HEK293 (cell line): ENCODE data around the gene IGSF3.

Source experiments
- CTCF ChIA-PET: fragments of 350-600 bp; formaldehyde crosslinking; extraction: SDS; loops from one replicate; lab custom pipeline; 2021; ENCODE audit warnings: antibody characterized with exemption; lab: Yijun Ruan, JAX
- POLR2A ChIA-PET: fragments of 300-600 bp; formaldehyde crosslinking; extraction: SDS; loops from one replicate; lab custom pipeline; 2020; ENCODE audit warnings: antibody characterized with exemption, inconsistent platforms; lab: Yijun Ruan, JAX
- H3K27ac ChIP-seq: fragments of 200-500 bp; sonication (Bioruptor generic); 2 replicates; pipeline ENCODE4 v1.5.1; 2014; ENCODE audit warnings: low read depth, low read length, control low read depth, inconsistent platforms; ENCODE audit errors: extremely low read depth
- H3K36me3 ChIP-seq, 2 experiments: fragments of 200-500 bp in 1 of 2; sonication (Bioruptor generic) in 1 of 2; 1 replicate in 1 of 2; 2 replicates in 1 of 2; pipeline ENCODE4 v1.5.1; 2014 to 2017; ENCODE audit warnings: inconsistent platforms in 2 of 2, low read length in 2 of 2; ENCODE audit not compliant: control insufficient read depth in 2 of 2, insufficient read depth in 1 of 2
- H3K4me1 ChIP-seq: fragments of 200-500 bp; sonication (Bioruptor generic); 2 replicates; pipeline ENCODE4 v1.5.1; 2014; ENCODE audit warnings: mild to moderate bottlenecking, low read length, inconsistent platforms; ENCODE audit not compliant: control insufficient read depth, insufficient read depth
- H3K4me3 ChIP-seq: 2 replicates; pipeline ENCODE4 v1.5.1; 2011; ENCODE audit warnings: low read depth, mild to moderate bottlenecking, control low read depth, low read length, moderate library complexity
- H3K9me3 ChIP-seq: fragments of 200-500 bp; sonication (Bioruptor generic); 2 replicates; pipeline ENCODE4 v1.5.1; 2014; ENCODE audit warnings: low read depth, low read length, inconsistent platforms; ENCODE audit not compliant: control insufficient read depth, insufficient read depth
- GLI4 ChIP-seq: fragments of 450-650 bp; formaldehyde crosslinking; IDR thresholded peaks from 2 replicates; pipeline ENCODE4 v1.5.1; 2016; ENCODE audit warnings: missing biosample characterization, missing genetic modification characterization
- KLF8 ChIP-seq: fragments of 450-650 bp; formaldehyde crosslinking; IDR thresholded peaks from 2 replicates; pipeline ENCODE4 v1.5.1; 2016; ENCODE audit warnings: missing biosample characterization, missing genetic modification characterization
- PRDM1 ChIP-seq: fragments of 450-650 bp; formaldehyde crosslinking; IDR thresholded peaks from 2 replicates; pipeline ENCODE4; 2016; ENCODE audit warnings: missing biosample characterization, missing genetic modification characterization
- SETDB1 ChIP-seq: IDR thresholded peaks from one replicate; pipeline ENCODE4 v1.6.1; 2017; ENCODE audit warnings: mild to moderate bottlenecking, low read length, moderate library complexity, mixed read lengths; ENCODE audit not compliant: insufficient read length
- SP3 ChIP-seq: fragments of 450-650 bp; formaldehyde crosslinking; IDR thresholded peaks from 2 replicates; pipeline ENCODE4 v1.5.1; 2016; ENCODE audit warnings: missing biosample characterization, missing genetic modification characterization
- WT1 ChIP-seq: fragments of 450-650 bp; formaldehyde crosslinking; IDR thresholded peaks from 2 replicates; pipeline ENCODE4 v1.5.1; 2016; ENCODE audit warnings: missing biosample characterization, missing genetic modification characterization
- YY2 ChIP-seq: fragments of 450-650 bp; formaldehyde crosslinking; IDR thresholded peaks from 2 replicates; pipeline ENCODE4 v1.5.1; 2016; ENCODE audit warnings: missing biosample characterization, missing genetic modification characterization
- ZBTB1 ChIP-seq: fragments of 450-650 bp; formaldehyde crosslinking; IDR thresholded peaks from 2 replicates; pipeline ENCODE4 v1.5.1; 2016; ENCODE audit warnings: missing biosample characterization, missing genetic modification characterization
- ZBTB21 ChIP-seq: fragments of 450-650 bp; formaldehyde crosslinking; IDR thresholded peaks from 2 replicates; pipeline ENCODE4 v1.5.1; 2017; ENCODE audit warnings: missing biosample characterization, missing genetic modification characterization
- ZNF121 ChIP-seq: fragments of 450-650 bp; formaldehyde crosslinking; IDR thresholded peaks from 2 replicates; pipeline ENCODE4 v1.5.1; 2016; ENCODE audit warnings: missing biosample characterization, missing genetic modification characterization
- ZNF132 ChIP-seq: fragments of 450-650 bp; formaldehyde crosslinking; IDR thresholded peaks from 2 replicates; pipeline ENCODE4 v1.5.1; 2017; ENCODE audit warnings: missing biosample characterization, missing genetic modification characterization, borderline replicate concordance
- ZNF184 ChIP-seq: fragments of 450-650 bp; IDR thresholded peaks from 2 replicates; pipeline ENCODE4 v1.5.1; 2018; ENCODE audit warnings: missing biosample characterization, mild to moderate bottlenecking, missing genetic modification characterization
- ZNF223 ChIP-seq: fragments of 450-650 bp; formaldehyde crosslinking; IDR thresholded peaks from 2 replicates; pipeline ENCODE4 v1.5.1; 2016; ENCODE audit warnings: missing biosample characterization, missing genetic modification characterization
- ZNF324 ChIP-seq: fragments of 450-650 bp; formaldehyde crosslinking; IDR thresholded peaks from 2 replicates; pipeline ENCODE4 v1.5.1; 2016; ENCODE audit warnings: missing biosample characterization, missing genetic modification characterization
- ZNF366 ChIP-seq: fragments of 450-650 bp; formaldehyde crosslinking; conservative IDR thresholded peaks from 2 replicates; pipeline ENCODE4 v1.5.1; 2016; ENCODE audit warnings: missing biosample characterization, missing genetic modification characterization
- ZNF404 ChIP-seq: fragments of 450-650 bp; formaldehyde crosslinking; IDR thresholded peaks from 2 replicates; pipeline ENCODE4 v1.5.1; 2017; ENCODE audit warnings: missing biosample characterization, missing genetic modification characterization
- ZNF423 ChIP-seq: fragments of 450-650 bp; formaldehyde crosslinking; IDR thresholded peaks from 2 replicates; pipeline ENCODE4 v1.5.1; 2016; ENCODE audit warnings: missing biosample characterization, missing genetic modification characterization
- ZNF433 ChIP-seq: fragments of 450-650 bp; formaldehyde crosslinking; IDR thresholded peaks from 2 replicates; pipeline ENCODE4 v1.5.1; 2016; ENCODE audit warnings: missing biosample characterization, missing genetic modification characterization, low read depth
- ZNF48 ChIP-seq: fragments of 450-650 bp; formaldehyde crosslinking; IDR thresholded peaks from 2 replicates; pipeline ENCODE4 v1.5.1; 2016; ENCODE audit warnings: missing biosample characterization, missing genetic modification characterization
- ZNF510 ChIP-seq: fragments of 450-650 bp; formaldehyde crosslinking; IDR thresholded peaks from 2 replicates; pipeline ENCODE4 v1.5.1; 2018; ENCODE audit warnings: mild to moderate bottlenecking, missing genetic modification characterization, missing biosample characterization; ENCODE audit not compliant: insufficient replicate concordance
- ZNF677 ChIP-seq: fragments of 450-650 bp; IDR thresholded peaks from 2 replicates; pipeline ENCODE4 v1.5.0; 2018; ENCODE audit warnings: missing biosample characterization, mild to moderate bottlenecking, missing genetic modification characterization, moderate library complexity
- ZNF747 ChIP-seq: fragments of 450-650 bp; formaldehyde crosslinking; IDR thresholded peaks from 2 replicates; pipeline ENCODE4 v1.5.1; 2016; ENCODE audit warnings: missing biosample characterization, missing genetic modification characterization
- ZNF792 ChIP-seq: fragments of 450-650 bp; formaldehyde crosslinking; IDR thresholded peaks from 2 replicates; pipeline ENCODE4 v1.5.1; 2016; ENCODE audit warnings: missing biosample characterization, missing genetic modification characterization
- ZSCAN16 ChIP-seq: fragments of 450-650 bp; formaldehyde crosslinking; IDR thresholded peaks from 2 replicates; pipeline ENCODE4 v1.5.1; 2016; ENCODE audit warnings: missing biosample characterization, missing genetic modification characterization
- TF ChIP-seq, protein P1 (sequence below): fragments of 450-650 bp; formaldehyde crosslinking; IDR thresholded peaks from 2 replicates; pipeline ENCODE4 v1.5.0; 2017; ENCODE audit warnings: missing biosample characterization, missing genetic modification characterization, borderline replicate concordance
- TF ChIP-seq, protein P2 (sequence below): fragments of 450-650 bp; formaldehyde crosslinking; IDR thresholded peaks from 2 replicates; pipeline ENCODE4 v1.5.1; 2016; ENCODE audit warnings: missing biosample characterization, missing genetic modification characterization
- TF ChIP-seq, protein P3 (sequence below): fragments of 450-650 bp; formaldehyde crosslinking; IDR thresholded peaks from 2 replicates; pipeline ENCODE4 v1.5.1; 2016; ENCODE audit warnings: missing biosample characterization, missing genetic modification characterization, borderline replicate concordance

IGSF3 gene

DNA sequence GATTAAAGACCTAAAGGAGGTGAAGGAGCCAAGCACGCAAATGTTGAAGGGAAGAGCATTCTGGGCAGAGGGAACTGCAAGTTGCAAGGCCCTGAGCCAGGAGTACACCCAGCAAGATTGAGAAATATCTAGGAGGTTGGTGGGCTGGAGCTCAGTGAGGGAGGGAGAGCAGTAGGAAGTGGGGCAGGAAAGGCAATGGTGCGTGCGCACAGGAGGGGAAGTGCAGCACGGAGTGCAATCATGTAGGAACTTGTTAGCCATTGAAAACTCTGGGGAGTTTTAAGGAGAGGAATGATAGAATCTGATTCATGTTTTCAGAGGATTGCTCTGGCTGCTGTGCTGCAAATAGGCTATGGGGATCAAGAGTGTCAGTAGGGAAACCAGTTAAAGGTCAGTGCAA lies 13.2 kb upstream of the IGSF3 start:
- TF ChIP-seq SETDB1: no peak
- no peak for TF ChIP-seq ZNF510 (tag by site-specific recombination)
- no peak for TF ChIP-seq GLI4
- no peak for TF ChIP-seq ZNF366
- TF ChIP-seq ZNF747 (tag by site-specific recombination): no peak
- TF ChIP-seq ZBTB21: no peak
- no peak for TF ChIP-seq ZNF48 (tag by site-specific recombination)
- no peak for TF ChIP-seq KLF8 (tag by site-specific recombination)
- TF ChIP-seq, protein P1, sequence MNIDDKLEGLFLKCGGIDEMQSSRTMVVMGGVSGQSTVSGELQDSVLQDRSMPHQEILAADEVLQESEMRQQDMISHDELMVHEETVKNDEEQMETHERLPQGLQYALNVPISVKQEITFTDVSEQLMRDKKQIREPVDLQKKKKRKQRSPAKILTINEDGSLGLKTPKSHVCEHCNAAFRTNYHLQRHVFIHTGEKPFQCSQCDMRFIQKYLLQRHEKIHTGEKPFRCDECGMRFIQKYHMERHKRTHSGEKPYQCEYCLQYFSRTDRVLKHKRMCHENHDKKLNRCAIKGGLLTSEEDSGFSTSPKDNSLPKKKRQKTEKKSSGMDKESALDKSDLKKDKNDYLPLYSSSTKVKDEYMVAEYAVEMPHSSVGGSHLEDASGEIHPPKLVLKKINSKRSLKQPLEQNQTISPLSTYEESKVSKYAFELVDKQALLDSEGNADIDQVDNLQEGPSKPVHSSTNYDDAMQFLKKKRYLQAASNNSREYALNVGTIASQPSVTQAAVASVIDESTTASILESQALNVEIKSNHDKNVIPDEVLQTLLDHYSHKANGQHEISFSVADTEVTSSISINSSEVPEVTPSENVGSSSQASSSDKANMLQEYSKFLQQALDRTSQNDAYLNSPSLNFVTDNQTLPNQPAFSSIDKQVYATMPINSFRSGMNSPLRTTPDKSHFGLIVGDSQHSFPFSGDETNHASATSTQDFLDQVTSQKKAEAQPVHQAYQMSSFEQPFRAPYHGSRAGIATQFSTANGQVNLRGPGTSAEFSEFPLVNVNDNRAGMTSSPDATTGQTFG: no peak
- no peak for TF ChIP-seq ZNF423 (tag by site-specific recombination)
- TF ChIP-seq ZSCAN16: no peak
- TF ChIP-seq, protein P2, sequence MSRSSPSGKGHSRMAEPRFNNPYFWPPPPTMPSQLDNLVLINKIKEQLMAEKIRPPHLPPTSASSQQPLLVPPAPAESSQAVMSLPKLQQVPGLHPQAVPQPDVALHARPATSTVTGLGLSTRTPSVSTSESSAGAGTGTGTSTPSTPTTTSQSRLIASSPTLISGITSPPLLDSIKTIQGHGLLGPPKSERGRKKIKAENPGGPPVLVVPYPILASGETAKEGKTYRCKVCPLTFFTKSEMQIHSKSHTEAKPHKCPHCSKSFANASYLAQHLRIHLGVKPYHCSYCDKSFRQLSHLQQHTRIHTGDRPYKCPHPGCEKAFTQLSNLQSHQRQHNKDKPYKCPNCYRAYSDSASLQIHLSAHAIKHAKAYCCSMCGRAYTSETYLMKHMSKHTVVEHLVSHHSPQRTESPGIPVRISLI (tag by site-specific recombination): no peak
- no peak for TF ChIP-seq ZNF121 (tag by site-specific recombination)
- TF ChIP-seq ZBTB1 (tag by site-specific recombination): no peak
- no peak for TF ChIP-seq ZNF184
- TF ChIP-seq SP3 (tag by site-specific recombination): no peak
- TF ChIP-seq ZNF433 (tag by site-specific recombination): no peak
- no peak for TF ChIP-seq ZNF792

DNA sequence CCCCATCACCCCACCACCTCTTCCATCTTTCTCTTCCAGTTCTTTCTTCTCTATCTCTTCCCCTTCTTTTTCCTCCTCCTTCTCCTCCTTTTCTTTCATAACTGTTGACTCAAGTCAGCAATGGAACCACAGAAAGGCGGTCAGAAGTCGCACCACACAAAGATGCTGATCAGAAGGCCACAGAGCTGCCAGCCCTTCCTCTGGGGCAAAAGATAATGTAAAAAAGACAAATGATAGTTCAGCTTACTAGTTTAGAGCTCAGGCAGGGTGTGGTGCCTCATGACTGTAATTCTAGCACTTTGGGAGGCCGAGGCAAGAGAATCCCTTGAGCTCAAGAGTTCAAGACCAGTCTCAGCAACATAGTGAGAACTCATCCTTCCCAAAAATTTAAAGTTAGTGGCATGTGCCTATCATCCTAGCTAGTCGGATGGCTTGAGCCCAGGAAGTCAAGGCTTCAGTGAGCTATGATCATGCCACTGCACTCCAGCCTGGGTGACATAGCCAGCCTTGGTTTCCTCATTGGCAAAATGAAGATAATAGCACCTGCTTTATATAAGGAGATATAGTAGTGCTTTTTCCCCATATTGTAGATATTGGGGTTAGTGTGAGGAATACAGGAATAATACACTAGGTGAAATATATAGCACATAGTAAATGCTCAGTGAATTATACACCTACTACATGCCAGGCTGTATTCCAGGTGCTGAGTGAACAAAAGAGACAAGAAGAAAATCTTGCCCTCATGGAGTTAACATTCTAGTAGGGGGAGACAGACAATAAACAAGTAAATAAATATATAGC lies 12.5 kb upstream of the IGSF3 start:
- CTCF ChIA-PET: interaction anchor here (0.6 kb wide), 1 partner anchor 539 kb away, joined by 4 read pairs; no protein-coding TSS in a partner anchor
- H3K9me3 ChIP-seq: no peaks in the 10 kb centered on the region
- no peak overlapping the region for H3K27ac ChIP-seq
- H3K4me3 ChIP-seq: no peak overlapping the region
- POLR2A ChIA-PET: no interaction called here
- no peaks in the 10 kb centered on the region for H3K36me3 ChIP-seq
- H3K4me1 ChIP-seq: no peaks in the 10 kb centered on the region
- TF ChIP-seq ZNF404 (tag by site-specific recombination) (no peak), ZNF324 (tag by site-specific recombination) (no peak), ZNF677 (no peak), PRDM1 (tag by site-specific recombination) (no peak), ZNF223 (tag by site-specific recombination) (no peak), WT1 (tag by site-specific recombination) (no peak), YY2 (tag by site-specific recombination) (no peak), ZNF132 (tag by site-specific recombination) (no peak)
- TF ChIP-seq, protein P3, sequence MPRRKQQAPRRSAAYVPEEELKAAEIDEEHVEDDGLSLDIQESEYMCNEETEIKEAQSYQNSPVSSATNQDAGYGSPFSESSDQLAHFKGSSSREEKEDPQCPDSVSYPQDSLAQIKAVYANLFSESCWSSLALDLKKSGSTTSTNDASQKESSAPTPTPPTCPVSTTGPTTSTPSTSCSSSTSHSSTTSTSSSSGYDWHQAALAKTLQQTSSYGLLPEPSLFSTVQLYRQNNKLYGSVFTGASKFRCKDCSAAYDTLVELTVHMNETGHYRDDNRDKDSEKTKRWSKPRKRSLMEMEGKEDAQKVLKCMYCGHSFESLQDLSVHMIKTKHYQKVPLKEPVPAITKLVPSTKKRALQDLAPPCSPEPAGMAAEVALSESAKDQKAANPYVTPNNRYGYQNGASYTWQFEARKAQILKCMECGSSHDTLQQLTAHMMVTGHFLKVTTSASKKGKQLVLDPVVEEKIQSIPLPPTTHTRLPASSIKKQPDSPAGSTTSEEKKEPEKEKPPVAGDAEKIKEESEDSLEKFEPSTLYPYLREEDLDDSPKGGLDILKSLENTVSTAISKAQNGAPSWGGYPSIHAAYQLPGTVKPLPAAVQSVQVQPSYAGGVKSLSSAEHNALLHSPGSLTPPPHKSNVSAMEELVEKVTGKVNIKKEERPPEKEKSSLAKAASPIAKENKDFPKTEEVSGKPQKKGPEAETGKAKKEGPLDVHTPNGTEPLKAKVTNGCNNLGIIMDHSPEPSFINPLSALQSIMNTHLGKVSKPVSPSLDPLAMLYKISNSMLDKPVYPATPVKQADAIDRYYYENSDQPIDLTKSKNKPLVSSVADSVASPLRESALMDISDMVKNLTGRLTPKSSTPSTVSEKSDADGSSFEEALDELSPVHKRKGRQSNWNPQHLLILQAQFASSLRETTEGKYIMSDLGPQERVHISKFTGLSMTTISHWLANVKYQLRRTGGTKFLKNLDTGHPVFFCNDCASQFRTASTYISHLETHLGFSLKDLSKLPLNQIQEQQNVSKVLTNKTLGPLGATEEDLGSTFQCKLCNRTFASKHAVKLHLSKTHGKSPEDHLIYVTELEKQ (tag by site-specific recombination): no peak

More for the DNA sequence above, 13.2 kb upstream of the IGSF3 start:
- no peaks in the 10 kb centered on the region for H3K9me3 ChIP-seq
- CTCF ChIA-PET: interaction anchor here (1.1 kb wide), 1 partner anchor 8 kb away, joined by 5 read pairs; no protein-coding TSS in a partner anchor
- POLR2A ChIA-PET: no interaction called here
- H3K4me3 ChIP-seq: no peak overlapping the region
- no peak overlapping the region for H3K27ac ChIP-seq
- no peaks in the 10 kb centered on the region for H3K4me1 ChIP-seq
- H3K36me3 ChIP-seq: no peaks in the 10 kb centered on the region
